ENCODE results near the gene APEH.

The APEH gene

DNA sequence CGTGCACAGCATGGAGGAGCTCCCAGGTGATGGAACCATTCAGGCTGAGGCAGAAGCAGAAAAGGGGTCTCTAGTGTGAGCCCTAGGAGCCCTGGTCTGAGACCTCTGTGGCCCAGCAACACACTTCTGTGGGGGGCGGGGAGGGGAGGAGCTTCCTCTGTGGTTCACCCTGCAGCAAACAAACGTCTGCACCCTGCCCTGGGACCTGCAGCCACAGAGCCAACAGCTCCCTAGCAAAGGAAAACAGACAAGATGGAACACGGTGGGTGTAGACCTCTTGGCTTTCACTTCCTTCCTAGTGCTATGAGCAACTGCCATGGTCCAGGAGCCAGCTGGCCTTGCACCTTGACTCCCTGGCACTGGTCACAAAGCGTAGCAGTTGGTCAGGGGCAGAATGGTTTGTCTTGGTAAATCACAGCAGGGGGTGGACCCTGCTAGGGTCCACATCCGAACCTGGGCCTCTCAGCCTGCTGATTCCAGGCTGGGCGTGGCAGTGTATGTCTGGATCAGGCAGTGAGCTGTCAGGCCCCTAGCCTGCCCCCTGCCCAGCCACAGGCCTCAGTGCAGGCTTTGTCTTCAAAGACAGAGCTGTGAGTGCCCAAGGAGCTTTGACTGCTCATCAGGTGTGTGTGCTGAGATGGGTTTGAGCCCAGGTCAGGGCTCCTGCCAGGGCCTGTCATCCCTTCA lies 38.6 kb downstream of the APEH start:
- Histone ChIP-seq H3K36me3 (ENCODE audit: low read length) (no peaks in the 10 kb centered on the region), H3K4me2 (ENCODE audit: low read depth, low read length, poor library complexity, severe bottlenecking) (no peak overlapping the region), H2AFZ (ENCODE audit: low read depth, low read length, severe bottlenecking) (no peak overlapping the region), H3K79me2 (ENCODE audit: insufficient read depth, low read length) (no peaks in the 10 kb centered on the region), H3K9me2 (replicated peaks; ENCODE audit: insufficient read depth, low read length) (no peaks in the 10 kb centered on the region), H3K9me3 (ENCODE audit: insufficient read depth, low read length) (no peaks in the 10 kb centered on the region), H3K27me3 (ENCODE audit: low read length) (no peaks in the 10 kb centered on the region), H3F3A (ENCODE audit: insufficient read depth) (no peaks in the 10 kb centered on the region), H3K4me3 (ENCODE audit: insufficient read depth, low read length, poor library complexity, severe bottlenecking) (no peak overlapping the region), H3K9ac (ENCODE audit: low read length) (no peak overlapping the region), H3K27ac (ENCODE audit: low read depth, low read length) (no peak overlapping the region), H4K20me1 (ENCODE audit: low read depth, low read length) (no peaks in the 10 kb centered on the region)
- no peak for TF ChIP-seq EZH2phosphoT487 (conservative IDR thresholded peaks at IDR 0.05; ENCODE audit: low read length)

GRCh38 chr3:49713336-49714105 lies 39.4 kb downstream of the APEH start:
- no peak overlapping the region for H3K4me3 ChIP-seq (ENCODE audit: insufficient read depth, low read length, poor library complexity, severe bottlenecking)
- no peaks in the 10 kb centered on the region for H3K79me2 ChIP-seq (ENCODE audit: insufficient read depth, low read length)
- no peaks in the 10 kb centered on the region for H3F3A ChIP-seq (ENCODE audit: insufficient read depth)
- H3K9me2 ChIP-seq (replicated peaks; ENCODE audit: insufficient read depth, low read length) = no peaks in the 10 kb centered on the region
- no peak overlapping the region for H3K4me2 ChIP-seq (ENCODE audit: low read depth, low read length, poor library complexity, severe bottlenecking)
- no peak for TF ChIP-seq CTCF (IDR thresholded peaks at IDR 0.05; ENCODE audit: insufficient read depth, low read length, poor library complexity, severe bottlenecking)
- TF ChIP-seq EZH2phosphoT487 (conservative IDR thresholded peaks at IDR 0.05; ENCODE audit: low read length) = no peak
- H4K20me1 ChIP-seq (ENCODE audit: low read depth, low read length) = no peaks in the 10 kb centered on the region
- H3K36me3 ChIP-seq (ENCODE audit: low read length) = no peaks in the 10 kb centered on the region
- no peak overlapping the region for H3K27ac ChIP-seq (ENCODE audit: low read depth, low read length)
- no peaks in the 10 kb centered on the region for H3K27me3 ChIP-seq (ENCODE audit: low read length)
- no peak overlapping the region for H3K9ac ChIP-seq (ENCODE audit: low read length)
- no peaks in the 10 kb centered on the region for H3K9me3 ChIP-seq (ENCODE audit: insufficient read depth, low read length)
- no peak overlapping the region for H2AFZ ChIP-seq (ENCODE audit: low read depth, low read length, severe bottlenecking)

- Histone ChIP-seq H3K4me3 (ENCODE audit: insufficient read depth, low read length, poor library complexity, severe bottlenecking) (no peak overlapping the region), H3K27ac (ENCODE audit: low read depth, low read length) (no peak overlapping the region), H2AFZ (ENCODE audit: low read depth, low read length, severe bottlenecking) (no peak overlapping the region), H3K36me3 (ENCODE audit: low read length) (no peaks in the 10 kb centered on the region), H3F3A (ENCODE audit: insufficient read depth) (no peaks in the 10 kb centered on the region), H4K20me1 (ENCODE audit: low read depth, low read length) (no peaks in the 10 kb centered on the region), H3K9me2 (replicated peaks; ENCODE audit: insufficient read depth, low read length) (no peaks in the 10 kb centered on the region), H3K4me2 (ENCODE audit: low read depth, low read length, poor library complexity, severe bottlenecking) (no peak overlapping the region), H3K9ac (ENCODE audit: low read length) (no peak overlapping the region), H3K9me3 (ENCODE audit: insufficient read depth, low read length) (no peaks in the 10 kb centered on the region), H3K79me2 (ENCODE audit: insufficient read depth, low read length) (no peaks in the 10 kb centered on the region), H3K27me3 (ENCODE audit: low read length) (no peaks in the 10 kb centered on the region)
- TF ChIP-seq CTCF (IDR thresholded peaks at IDR 0.05; ENCODE audit: insufficient read depth, low read length, poor library complexity, severe bottlenecking) (no peak), EZH2phosphoT487 (conservative IDR thresholded peaks at IDR 0.05; ENCODE audit: low read length) (no peak)
Measured at GRCh38 chr3:49714728-49715550, 40.8 kb downstream of the APEH start.
